K562 (cell line): Measurements from ENCODE around the gene ZFYVE19. TPM values are rescaled to one million over a fixed set of nuclear protein-coding genes. Genes with fewer than 3 reads are reported as not detected.

Experiments
- ADNP ChIP-seq: fragments of 200-800 bp; sonication (Bioruptor generic); IDR thresholded peaks from 2 replicates; pipeline ENCODE4 v1.6.1; 2016; ENCODE audit warnings: missing genetic modification characterization, missing compliant biosample characterization
- BCOR ChIP-seq: fragments of 450-650 bp; IDR thresholded peaks from 2 replicates; pipeline ENCODE4 v1.6.1; 2016
- KAT7 ChIP-seq: sonication (generic); formaldehyde crosslinking; IDR thresholded peaks from 2 replicates; pipeline ENCODE4 v1.8.0; 2022; ENCODE audit warnings: missing genetic modification reagents, mild to moderate bottlenecking, borderline replicate concordance
- LEF1 ChIP-seq: fragments of 450-650 bp; IDR thresholded peaks from 2 replicates; pipeline ENCODE4 v1.6.1; 2016; ENCODE audit warnings: mild to moderate bottlenecking
- MAFF ChIP-seq: IDR thresholded peaks from 2 replicates; pipeline ENCODE4 v1.6.1; 2012; ENCODE audit warnings: low read length, improper control_type of control experiment
- NFIC ChIP-seq: fragments of 450-650 bp; IDR thresholded peaks from 2 replicates; pipeline ENCODE4 v1.6.1; 2017; ENCODE audit warnings: mild to moderate bottlenecking, inconsistent platforms
- NUFIP1 ChIP-seq: fragments of 450-650 bp; IDR thresholded peaks from 2 replicates; pipeline ENCODE4 v1.6.1; 2018; ENCODE audit not compliant: partially characterized antibody
- RAD21 ChIP-seq, 2 experiments: fragments of 250-450 bp in 1 of 2; fragments of 450-650 bp in 1 of 2; sonication (Bioruptor Pico) in 1 of 2; formaldehyde crosslinking in 1 of 2; IDR thresholded peaks in 1 of 2; conservative IDR thresholded peaks in 1 of 2; 2 replicates each; pipeline versions ENCODE4 v1.4.0 to v1.8.0; 2020 to 2022; ENCODE audit warnings: mild to moderate bottlenecking in 2 of 2, moderate library complexity in 1 of 2
- SMARCA4 ChIP-seq: fragments of 450-650 bp; IDR thresholded peaks from 2 replicates; pipeline ENCODE4 v1.6.1; 2016
- SMARCA5 ChIP-seq: fragments of 450-650 bp; IDR thresholded peaks from 2 replicates; pipeline ENCODE4 v1.6.1; 2016
- ZNF197 ChIP-seq: fragments of 200-800 bp; sonication (Bioruptor generic); IDR thresholded peaks from 2 replicates; pipeline ENCODE4 v1.6.1; 2016; ENCODE audit warnings: low read depth, missing genetic modification characterization, missing compliant biosample characterization
- ZNF79 ChIP-seq: fragments of 250-450 bp; sonication (Bioruptor Pico); IDR thresholded peaks from 2 replicates; pipeline ENCODE4 v1.4.0; 2020; ENCODE audit warnings: low read depth, mild to moderate bottlenecking, moderate library complexity
- polyA plus RNA-seq, 8 experiments: library from polyadenylated mRNA; depleted of rRNA in 4 of 8; stranded (reverse) in 5 of 8; unstranded in 3 of 8; fragments of >200 nt; fragmentation: Nextera tagmentation in 2 of 8; fragmentation: Illumina TruSeq in 1 of 8; extraction: Ambion mirVana in 2 of 8; extraction: Trizol in 1 of 8; gene quantifications; 2 replicates each; pipeline versions ENCODE4 v1.2.1 to v1.2.3, GENCODE V29; 2011 to 2014; ENCODE audit warnings: inconsistent platforms in 1 of 8, missing spikeins in 1 of 8
- total RNA-seq, 7 experiments: library from RNA; depleted of rRNA in 6 of 7; stranded (reverse); fragments of >200 nt in 6 of 7; fragmentation: Illumina TruSeq in 2 of 7; extraction: Trizol in 2 of 7; gene quantifications; 2 replicates each; pipeline versions ENCODE4 v1.2.1 to v1.2.3, GENCODE V29; 2011 to 2021; ENCODE audit warnings: low replicate concordance in 1 of 7
- TF ChIP-seq, protein P1 (sequence below): fragments of 450-650 bp; IDR thresholded peaks from 2 replicates; pipeline ENCODE4 v1.6.1; 2016; ENCODE audit warnings: borderline replicate concordance
- TF ChIP-seq, protein P2 (sequence below): sonication (generic); formaldehyde crosslinking; IDR thresholded peaks from 2 replicates; pipeline ENCODE4 v1.8.0; 2023; ENCODE audit warnings: mild to moderate bottlenecking, missing genetic modification reagents
- TF ChIP-seq, protein P3 (sequence below): fragments of 450-650 bp; IDR thresholded peaks from 2 replicates; pipeline ENCODE4 v1.7.1; 2018; ENCODE audit warnings: mild to moderate bottlenecking, low read depth; ENCODE audit not compliant: partially characterized antibody
- TF ChIP-seq, protein P4 (sequence below), 2 experiments: IDR thresholded peaks; 2 replicates each; pipeline ENCODE4 v1.6.1; 2011; ENCODE audit warnings: borderline replicate concordance in 1 of 2, control low read depth in 1 of 2, low read depth in 1 of 2, low read length in 1 of 2, mild to moderate bottlenecking in 1 of 2, mixed read lengths in 1 of 2, moderate library complexity in 1 of 2; ENCODE audit not compliant: insufficient read depth in 1 of 2, insufficient read length in 1 of 2, poor library complexity in 1 of 2, severe bottlenecking in 1 of 2; ENCODE audit errors: extremely low read depth in 1 of 2

Gene ZFYVE19
- total and polyA plus RNA-seq, 9 of the 15 experiments (the other 6 are each of a cell fraction or from before 2014, with no cell fraction given): 1.5 to 36.8 (median 19.9) TPM

DNA sequence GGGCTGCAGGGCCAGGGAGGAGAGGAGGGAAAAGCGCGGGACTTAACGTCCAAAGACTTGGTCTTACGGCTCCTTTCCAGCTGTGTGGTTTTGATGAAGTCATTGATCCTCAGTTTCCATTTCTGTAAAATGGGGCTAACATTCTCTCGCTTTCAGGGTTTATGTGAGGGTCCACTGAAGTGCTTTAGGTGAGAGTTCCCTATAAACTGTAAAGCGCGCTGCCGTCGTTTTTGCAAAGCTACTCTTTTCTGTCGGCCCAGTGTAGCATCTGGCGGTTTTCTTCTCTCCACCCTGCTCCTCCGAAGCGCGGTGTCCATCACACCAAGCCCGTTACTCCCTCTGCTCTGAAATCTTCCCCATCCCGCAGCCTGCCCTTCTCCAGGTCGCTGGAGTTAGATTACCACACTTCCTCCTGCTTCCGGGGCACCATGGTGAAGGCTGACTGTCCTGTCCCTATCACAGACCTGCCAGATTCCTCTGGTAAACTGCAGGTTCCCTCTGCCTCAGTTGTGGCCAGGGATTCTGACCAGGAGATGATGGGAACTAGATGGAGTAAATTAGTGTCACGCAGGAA is 1.1 kb downstream of the ZFYVE19 start (continued):
- TF ChIP-seq, protein P1, sequence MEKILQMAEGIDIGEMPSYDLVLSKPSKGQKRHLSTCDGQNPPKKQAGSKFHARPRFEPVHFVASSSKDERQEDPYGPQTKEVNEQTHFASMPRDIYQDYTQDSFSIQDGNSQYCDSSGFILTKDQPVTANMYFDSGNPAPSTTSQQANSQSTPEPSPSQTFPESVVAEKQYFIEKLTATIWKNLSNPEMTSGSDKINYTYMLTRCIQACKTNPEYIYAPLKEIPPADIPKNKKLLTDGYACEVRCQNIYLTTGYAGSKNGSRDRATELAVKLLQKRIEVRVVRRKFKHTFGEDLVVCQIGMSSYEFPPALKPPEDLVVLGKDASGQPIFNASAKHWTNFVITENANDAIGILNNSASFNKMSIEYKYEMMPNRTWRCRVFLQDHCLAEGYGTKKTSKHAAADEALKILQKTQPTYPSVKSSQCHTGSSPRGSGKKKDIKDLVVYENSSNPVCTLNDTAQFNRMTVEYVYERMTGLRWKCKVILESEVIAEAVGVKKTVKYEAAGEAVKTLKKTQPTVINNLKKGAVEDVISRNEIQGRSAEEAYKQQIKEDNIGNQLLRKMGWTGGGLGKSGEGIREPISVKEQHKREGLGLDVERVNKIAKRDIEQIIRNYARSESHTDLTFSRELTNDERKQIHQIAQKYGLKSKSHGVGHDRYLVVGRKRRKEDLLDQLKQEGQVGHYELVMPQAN: 0 out of 2 replicates have a peak, but pooled peaks have one; percentile 30
- TF ChIP-seq NFIC (0 out of 2 replicates have a peak, but pooled peaks have one; percentile 13), RAD21 (CRISPR knock-in tag; conservative IDR thresholded peaks at IDR 0.05 in 1 of 2, IDR thresholded peaks at IDR 0.05 in 1 of 2) (no peak), NUFIP1 (no peak), ZNF79 (CRISPR knock-in tag) (no peak), ADNP (tag) (0 out of 2 replicates have a peak, but pooled peaks have one; percentile 67), ZNF197 (CRISPR knock-in tag) (no peak), KAT7 (CRISPR knock-in tag) (0 out of 2 replicates have a peak, but pooled peaks have one; percentile 57), LEF1 (0 out of 2 replicates have a peak, but pooled peaks have one; percentile 26), SMARCA4 (0 out of 2 replicates have a peak, but pooled peaks have one; percentile 18), SMARCA5 (peak; percentile 84), BCOR (peak; percentile 95), MAFF (no peak)
- TF ChIP-seq, protein P2, sequence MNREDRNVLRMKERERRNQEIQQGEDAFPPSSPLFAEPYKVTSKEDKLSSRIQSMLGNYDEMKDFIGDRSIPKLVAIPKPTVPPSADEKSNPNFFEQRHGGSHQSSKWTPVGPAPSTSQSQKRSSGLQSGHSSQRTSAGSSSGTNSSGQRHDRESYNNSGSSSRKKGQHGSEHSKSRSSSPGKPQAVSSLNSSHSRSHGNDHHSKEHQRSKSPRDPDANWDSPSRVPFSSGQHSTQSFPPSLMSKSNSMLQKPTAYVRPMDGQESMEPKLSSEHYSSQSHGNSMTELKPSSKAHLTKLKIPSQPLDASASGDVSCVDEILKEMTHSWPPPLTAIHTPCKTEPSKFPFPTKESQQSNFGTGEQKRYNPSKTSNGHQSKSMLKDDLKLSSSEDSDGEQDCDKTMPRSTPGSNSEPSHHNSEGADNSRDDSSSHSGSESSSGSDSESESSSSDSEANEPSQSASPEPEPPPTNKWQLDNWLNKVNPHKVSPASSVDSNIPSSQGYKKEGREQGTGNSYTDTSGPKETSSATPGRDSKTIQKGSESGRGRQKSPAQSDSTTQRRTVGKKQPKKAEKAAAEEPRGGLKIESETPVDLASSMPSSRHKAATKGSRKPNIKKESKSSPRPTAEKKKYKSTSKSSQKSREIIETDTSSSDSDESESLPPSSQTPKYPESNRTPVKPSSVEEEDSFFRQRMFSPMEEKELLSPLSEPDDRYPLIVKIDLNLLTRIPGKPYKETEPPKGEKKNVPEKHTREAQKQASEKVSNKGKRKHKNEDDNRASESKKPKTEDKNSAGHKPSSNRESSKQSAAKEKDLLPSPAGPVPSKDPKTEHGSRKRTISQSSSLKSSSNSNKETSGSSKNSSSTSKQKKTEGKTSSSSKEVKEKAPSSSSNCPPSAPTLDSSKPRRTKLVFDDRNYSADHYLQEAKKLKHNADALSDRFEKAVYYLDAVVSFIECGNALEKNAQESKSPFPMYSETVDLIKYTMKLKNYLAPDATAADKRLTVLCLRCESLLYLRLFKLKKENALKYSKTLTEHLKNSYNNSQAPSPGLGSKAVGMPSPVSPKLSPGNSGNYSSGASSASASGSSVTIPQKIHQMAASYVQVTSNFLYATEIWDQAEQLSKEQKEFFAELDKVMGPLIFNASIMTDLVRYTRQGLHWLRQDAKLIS: no peak
- TF ChIP-seq, protein P3, sequence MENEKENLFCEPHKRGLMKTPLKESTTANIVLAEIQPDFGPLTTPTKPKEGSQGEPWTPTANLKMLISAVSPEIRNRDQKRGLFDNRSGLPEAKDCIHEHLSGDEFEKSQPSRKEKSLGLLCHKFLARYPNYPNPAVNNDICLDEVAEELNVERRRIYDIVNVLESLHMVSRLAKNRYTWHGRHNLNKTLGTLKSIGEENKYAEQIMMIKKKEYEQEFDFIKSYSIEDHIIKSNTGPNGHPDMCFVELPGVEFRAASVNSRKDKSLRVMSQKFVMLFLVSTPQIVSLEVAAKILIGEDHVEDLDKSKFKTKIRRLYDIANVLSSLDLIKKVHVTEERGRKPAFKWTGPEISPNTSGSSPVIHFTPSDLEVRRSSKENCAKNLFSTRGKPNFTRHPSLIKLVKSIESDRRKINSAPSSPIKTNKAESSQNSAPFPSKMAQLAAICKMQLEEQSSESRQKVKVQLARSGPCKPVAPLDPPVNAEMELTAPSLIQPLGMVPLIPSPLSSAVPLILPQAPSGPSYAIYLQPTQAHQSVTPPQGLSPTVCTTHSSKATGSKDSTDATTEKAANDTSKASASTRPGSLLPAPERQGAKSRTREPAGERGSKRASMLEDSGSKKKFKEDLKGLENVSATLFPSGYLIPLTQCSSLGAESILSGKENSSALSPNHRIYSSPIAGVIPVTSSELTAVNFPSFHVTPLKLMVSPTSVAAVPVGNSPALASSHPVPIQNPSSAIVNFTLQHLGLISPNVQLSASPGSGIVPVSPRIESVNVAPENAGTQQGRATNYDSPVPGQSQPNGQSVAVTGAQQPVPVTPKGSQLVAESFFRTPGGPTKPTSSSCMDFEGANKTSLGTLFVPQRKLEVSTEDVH: peak; percentile 76
- TF ChIP-seq, protein P4, sequence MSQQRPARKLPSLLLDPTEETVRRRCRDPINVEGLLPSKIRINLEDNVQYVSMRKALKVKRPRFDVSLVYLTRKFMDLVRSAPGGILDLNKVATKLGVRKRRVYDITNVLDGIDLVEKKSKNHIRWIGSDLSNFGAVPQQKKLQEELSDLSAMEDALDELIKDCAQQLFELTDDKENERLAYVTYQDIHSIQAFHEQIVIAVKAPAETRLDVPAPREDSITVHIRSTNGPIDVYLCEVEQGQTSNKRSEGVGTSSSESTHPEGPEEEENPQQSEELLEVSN (IDR thresholded peaks at IDR 0.05; ENCODE audit: borderline replicate concordance in 1 of 2, extremely low read depth in 1 of 2, insufficient read depth in 1 of 2, insufficient read length in 1 of 2, low read depth in 1 of 2, low read length in 1 of 2, poor library complexity in 1 of 2, severe bottlenecking in 1 of 2): peak; percentile 48 to 55
